ENCODE measurements around the gene PPP1R1B. TPM values are rescaled to one million over a fixed set of nuclear protein-coding genes. Genes with fewer than 3 reads are reported as not detected.

The PPP1R1B gene
- polyA plus RNA-seq, 1 donor (not counting 4 experiments of a cell fraction or from before 2014, with no cell fraction given) = 0.18 TPM

DNA sequence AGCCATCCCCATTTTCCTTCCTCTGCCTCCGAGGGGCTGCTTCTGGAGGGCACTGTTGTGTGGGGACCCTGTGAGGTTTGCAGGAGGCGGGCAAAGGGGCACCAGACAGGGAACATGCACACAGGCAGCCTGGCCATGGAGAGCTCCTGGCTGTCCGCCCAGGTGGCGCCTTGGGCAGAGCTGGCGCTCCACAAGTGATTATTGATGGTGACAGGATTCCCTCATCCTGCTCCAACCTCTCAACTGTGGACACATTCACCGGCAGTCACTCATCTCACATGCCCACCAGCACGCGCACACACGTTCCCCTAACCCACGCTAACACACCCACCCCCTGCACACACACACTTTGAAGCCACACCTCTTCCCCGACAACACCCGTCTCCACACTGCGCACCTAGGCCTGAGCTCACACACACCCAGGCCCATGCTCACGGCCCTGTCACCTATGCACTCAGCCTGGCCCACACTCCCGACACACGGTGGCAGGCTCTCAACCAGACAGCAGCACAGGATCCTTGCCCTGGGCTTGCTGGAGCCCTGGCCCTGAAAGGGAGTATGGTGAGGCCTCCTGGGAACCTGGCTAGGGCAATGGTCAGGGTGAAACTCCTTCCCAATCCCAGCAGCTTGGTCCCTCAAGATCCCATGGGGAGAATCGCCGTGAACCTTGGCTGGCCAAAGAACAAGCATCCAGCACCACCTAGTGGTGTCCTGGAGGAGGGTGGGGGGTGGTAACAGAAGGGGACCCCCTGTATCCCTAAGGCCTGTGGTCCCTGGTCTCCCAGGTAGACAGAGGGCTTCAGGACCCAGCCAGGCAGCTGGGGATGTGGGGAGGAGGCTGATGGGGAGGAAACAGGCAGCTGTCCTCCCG is 45.1 kb downstream of the PPP1R1B start:
- H2AFZ ChIP-seq (ENCODE audit: control insufficient read depth, low read length) = no peak overlapping the region
- no peak for FAIRE-seq
- no peak overlapping the region for H3K27ac ChIP-seq (ENCODE audit: control insufficient read depth, insufficient read depth, low read length)
- dilution Hi-C loops (cut with MboI; ENCODE audit: extremely low pct_ligation_motif_present, low sequenced_read_pairs) = no loop called here
- no peaks in the 10 kb centered on the region for H3K9me1 ChIP-seq (ENCODE audit: control insufficient read depth, extremely low read depth, insufficient read depth, low read length)
- H3K4me3 ChIP-seq (ENCODE audit: control insufficient read depth in 2 of 3, extremely low read depth in 1 of 3, insufficient read depth in 2 of 3, low read depth in 1 of 3, low read length in 3 of 3) = no peak overlapping the region
- H3K36me3 ChIP-seq (ENCODE audit: control insufficient read depth in 2 of 2, extremely low read depth in 1 of 2, insufficient read depth in 2 of 2, low read length in 2 of 2) = no peaks in the 10 kb centered on the region
- no peak overlapping the region for H3K4me2 ChIP-seq (ENCODE audit: control insufficient read depth, extremely low read depth, insufficient read depth, low read depth, low read length)
- peaks cover 31% of the 10 kb centered on the region for H3K27me3 ChIP-seq (ENCODE audit: control insufficient read depth, extremely low read depth, insufficient read depth, low read length)
- no peaks in the 10 kb centered on the region for H4K20me1 ChIP-seq (ENCODE audit: control insufficient read depth, extremely low read depth, insufficient read depth, low read length)
- H3K4me1 ChIP-seq (ENCODE audit: control insufficient read depth, extremely low read depth, insufficient read depth, low read length) = peaks cover 3% of the 10 kb centered on the region
- no peaks in the 10 kb centered on the region for H3K9me3 ChIP-seq (ENCODE audit: control insufficient read depth, low read depth, low read length)
- H3K79me2 ChIP-seq (ENCODE audit: control insufficient read depth, insufficient read depth, low read length) = no peaks in the 10 kb centered on the region
- TF ChIP-seq EZH2 (IDR thresholded peaks at IDR 0.05; ENCODE audit: low read length) = no peak
- TF ChIP-seq, protein P1, sequence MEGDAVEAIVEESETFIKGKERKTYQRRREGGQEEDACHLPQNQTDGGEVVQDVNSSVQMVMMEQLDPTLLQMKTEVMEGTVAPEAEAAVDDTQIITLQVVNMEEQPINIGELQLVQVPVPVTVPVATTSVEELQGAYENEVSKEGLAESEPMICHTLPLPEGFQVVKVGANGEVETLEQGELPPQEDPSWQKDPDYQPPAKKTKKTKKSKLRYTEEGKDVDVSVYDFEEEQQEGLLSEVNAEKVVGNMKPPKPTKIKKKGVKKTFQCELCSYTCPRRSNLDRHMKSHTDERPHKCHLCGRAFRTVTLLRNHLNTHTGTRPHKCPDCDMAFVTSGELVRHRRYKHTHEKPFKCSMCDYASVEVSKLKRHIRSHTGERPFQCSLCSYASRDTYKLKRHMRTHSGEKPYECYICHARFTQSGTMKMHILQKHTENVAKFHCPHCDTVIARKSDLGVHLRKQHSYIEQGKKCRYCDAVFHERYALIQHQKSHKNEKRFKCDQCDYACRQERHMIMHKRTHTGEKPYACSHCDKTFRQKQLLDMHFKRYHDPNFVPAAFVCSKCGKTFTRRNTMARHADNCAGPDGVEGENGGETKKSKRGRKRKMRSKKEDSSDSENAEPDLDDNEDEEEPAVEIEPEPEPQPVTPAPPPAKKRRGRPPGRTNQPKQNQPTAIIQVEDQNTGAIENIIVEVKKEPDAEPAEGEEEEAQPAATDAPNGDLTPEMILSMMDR (optimal IDR thresholded peaks at IDR 0.05 in 1 of 3, IDR thresholded peaks at IDR 0.05 in 1 of 3, conservative IDR thresholded peaks at IDR 0.05 in 1 of 3; ENCODE audit: extremely low read depth in 1 of 3, insufficient read depth in 2 of 3, low read length in 3 of 3) = peak; percentile 56 to 71 (median 65)
- no peak overlapping the region for H3K9ac ChIP-seq (ENCODE audit: control insufficient read depth, extremely low read depth, insufficient read depth, low read length)
- DNase-seq (ENCODE audit: low read depth, low spot score) = no peak

DNA sequence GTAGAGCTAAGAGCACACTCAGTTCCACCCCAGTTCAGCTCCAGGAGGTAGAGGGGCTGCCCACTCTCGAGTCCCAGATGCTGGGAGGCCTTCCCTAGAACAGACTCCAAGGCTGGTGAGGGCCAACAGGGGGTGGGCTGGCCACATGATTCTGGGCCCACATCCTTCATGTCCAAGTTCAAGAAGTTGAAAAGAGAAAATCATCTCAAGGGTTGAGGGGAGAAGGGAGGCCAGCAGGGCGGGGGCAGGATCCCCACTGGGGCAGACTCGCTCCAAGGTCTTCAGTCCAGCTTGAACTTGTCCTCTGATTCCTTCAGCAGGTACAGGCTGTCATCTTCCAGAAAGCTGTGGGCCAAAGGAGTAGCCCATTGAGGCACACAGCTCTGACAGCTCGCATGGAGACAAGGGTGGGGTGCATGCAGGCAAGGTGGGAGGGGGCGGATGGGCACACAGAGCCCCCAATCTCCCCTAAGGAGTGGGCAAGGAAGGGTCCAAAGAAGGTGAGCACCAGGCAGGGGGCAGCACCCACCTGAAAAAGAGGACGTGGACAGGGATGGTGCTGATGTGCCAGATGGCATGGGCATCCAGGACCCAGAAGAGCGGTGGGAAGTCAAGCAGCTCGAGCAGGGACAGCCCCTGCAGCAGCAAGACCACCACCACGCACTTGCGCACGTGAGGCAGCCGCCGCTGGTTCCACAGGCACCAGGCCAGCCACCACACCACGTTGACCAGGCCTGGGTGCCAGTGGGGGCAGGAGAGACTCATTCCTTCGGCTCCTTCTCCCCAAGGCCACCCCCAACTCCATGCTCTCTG is 46.0 kb downstream of the PPP1R1B start:
- Histone ChIP-seq H3K79me2 (ENCODE audit: control insufficient read depth, insufficient read depth, low read length) (no peaks in the 10 kb centered on the region), H3K9me1 (ENCODE audit: control insufficient read depth, extremely low read depth, insufficient read depth, low read length) (no peaks in the 10 kb centered on the region), H3K27ac (ENCODE audit: control insufficient read depth, insufficient read depth, low read length) (no peak overlapping the region), H3K9ac (ENCODE audit: control insufficient read depth, extremely low read depth, insufficient read depth, low read length) (no peak overlapping the region), H4K20me1 (ENCODE audit: control insufficient read depth, extremely low read depth, insufficient read depth, low read length) (no peaks in the 10 kb centered on the region), H3K4me3 (ENCODE audit: control insufficient read depth in 2 of 3, extremely low read depth in 1 of 3, insufficient read depth in 2 of 3, low read depth in 1 of 3, low read length in 3 of 3) (no peak overlapping the region), H3K9me3 (ENCODE audit: control insufficient read depth, low read depth, low read length) (no peaks in the 10 kb centered on the region), H3K27me3 (ENCODE audit: control insufficient read depth, extremely low read depth, insufficient read depth, low read length) (peaks cover 25% of the 10 kb centered on the region), H3K4me1 (ENCODE audit: control insufficient read depth, extremely low read depth, insufficient read depth, low read length) (peaks cover 3% of the 10 kb centered on the region), H3K4me2 (ENCODE audit: control insufficient read depth, extremely low read depth, insufficient read depth, low read depth, low read length) (no peak overlapping the region), H2AFZ (ENCODE audit: control insufficient read depth, low read length) (no peak overlapping the region), H3K36me3 (ENCODE audit: control insufficient read depth in 2 of 2, extremely low read depth in 1 of 2, insufficient read depth in 2 of 2, low read length in 2 of 2) (no peaks in the 10 kb centered on the region)
- FAIRE-seq = no peak
- dilution Hi-C loops (cut with MboI; ENCODE audit: extremely low pct_ligation_motif_present, low sequenced_read_pairs) = no loop called here
- no peak for TF ChIP-seq EZH2 (IDR thresholded peaks at IDR 0.05; ENCODE audit: low read length)
- TF ChIP-seq, protein P1 (optimal IDR thresholded peaks at IDR 0.05 in 1 of 3, IDR thresholded peaks at IDR 0.05 in 1 of 3, conservative IDR thresholded peaks at IDR 0.05 in 1 of 3; ENCODE audit: extremely low read depth in 1 of 3, insufficient read depth in 2 of 3, low read length in 3 of 3) = no peak
- no peak for DNase-seq (ENCODE audit: low read depth, low spot score)
